ENCODE data around the gene ABCA7.

Gene ABCA7

DNA sequence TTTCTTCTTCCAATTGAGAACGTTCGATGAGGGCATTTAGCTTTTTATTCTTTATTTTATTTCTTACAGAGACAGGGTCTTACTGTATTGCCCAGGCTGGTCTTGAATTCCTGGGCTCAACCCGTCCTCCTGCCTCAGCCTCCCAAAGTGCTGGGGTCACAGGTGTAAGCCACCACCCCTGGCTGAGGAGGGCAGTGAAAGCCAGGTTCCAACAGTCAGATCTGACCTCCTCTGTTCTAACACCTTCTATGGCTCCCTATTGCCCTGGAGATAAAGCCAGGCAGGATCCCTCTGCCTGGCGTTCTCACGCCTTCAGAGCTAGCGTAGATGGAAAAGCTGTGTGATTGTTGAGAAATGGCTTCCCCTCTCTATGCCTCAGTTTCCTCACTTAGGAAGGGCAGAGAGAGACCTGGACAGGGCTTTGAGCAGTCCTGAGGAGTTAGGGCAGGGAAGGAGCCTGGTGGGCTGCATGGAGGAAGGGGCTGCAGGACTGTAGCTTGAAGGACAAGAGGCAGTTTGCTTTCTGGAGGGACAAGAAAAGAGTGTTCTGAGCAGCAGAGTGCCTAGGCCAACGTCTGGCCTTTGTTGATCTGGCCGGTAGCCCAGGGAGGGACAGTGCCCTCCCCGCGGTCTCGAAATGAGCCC lies 32.6 kb downstream of the ABCA7 start:
- no peak for DNase-seq (ENCODE audit: low read depth)

DNA sequence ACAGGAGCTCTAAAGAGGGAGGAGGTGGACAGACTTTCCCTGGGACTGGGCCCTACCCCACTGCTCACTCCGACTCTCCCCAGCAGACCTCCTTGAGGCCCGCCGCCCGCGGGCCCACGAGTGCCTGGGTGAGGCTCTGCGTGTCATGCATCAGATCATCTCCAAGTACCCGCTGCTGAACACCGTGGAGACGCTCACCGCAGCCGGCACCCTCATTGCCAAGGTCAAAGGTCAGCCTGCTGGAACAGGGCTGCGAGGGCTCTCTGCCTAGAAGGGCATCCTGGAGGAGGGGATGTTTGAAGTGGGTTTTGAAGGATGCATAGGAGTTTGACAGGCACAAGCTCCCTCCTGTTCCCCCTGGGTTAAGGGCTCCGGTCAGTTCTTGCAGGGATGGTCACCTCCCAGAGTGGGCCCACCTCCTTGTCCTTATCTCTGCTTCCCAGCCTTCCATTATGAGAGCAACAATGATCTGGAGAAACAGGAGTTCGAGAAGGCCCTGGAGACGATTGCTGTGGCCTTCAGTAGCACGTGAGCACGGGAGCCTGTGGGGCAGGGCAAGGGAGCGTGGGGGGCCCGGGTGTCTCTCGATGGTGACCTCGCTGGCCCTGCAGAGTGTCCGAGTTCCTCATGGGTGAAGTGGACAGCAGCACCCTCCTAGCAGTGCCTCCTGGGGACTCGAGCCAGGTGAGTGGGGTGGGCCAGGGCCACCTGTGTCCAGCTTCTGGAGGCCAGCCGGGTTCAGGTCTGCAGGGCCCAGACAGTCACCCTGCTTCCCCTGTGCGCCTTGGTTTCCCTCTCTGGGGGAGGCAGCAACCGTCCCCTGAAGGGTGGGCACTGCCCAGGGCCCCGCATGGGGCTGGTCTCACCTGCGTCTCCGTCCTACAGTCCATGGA lies 33.4 kb downstream of the ABCA7 start:
- DNase-seq (ENCODE audit: low read depth), result no peak

GRCh38 chr19:1073956-1074517 lies 34.1 kb downstream of the ABCA7 start:
- no peak for DNase-seq (ENCODE audit: low read depth)

DNA sequence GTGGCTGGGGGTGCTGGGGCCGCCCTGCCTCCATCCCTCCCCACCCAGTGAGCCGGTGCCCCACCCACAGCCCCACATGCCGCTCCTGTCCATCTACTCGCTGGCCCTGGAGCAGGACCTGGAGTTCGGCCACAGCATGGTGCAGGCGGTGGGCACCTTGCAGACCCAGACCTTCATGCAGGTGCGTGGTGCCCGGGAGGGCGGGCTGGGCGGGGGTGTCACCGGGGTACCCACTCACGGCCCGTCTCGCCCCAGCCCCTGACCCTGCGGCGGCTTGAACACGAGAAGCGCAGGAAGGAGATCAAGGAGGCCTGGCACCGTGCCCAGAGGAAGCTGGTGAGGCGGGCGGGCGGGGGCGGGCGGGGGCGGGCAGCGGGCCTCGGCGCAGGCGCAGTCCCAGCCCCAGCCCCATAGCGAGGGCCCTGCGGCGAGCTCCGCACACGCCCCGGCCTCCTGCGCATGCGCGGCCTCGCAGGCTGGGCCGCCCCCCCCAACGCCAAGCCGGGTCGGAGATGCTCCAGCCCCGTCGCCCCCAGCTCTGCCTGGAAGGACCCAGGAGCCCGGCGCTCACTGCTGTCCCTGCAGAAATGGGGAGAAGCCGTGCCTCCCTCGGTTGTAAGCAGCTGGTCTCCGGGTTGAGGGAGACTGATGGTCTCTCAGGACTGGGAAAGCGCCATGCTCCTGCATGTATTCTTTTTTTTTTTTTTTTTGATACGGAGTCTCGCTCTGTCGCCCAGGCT lies 34.8 kb downstream of the ABCA7 start:
- peak; percentile 68 for DNase-seq (ENCODE audit: low read depth)

DNA sequence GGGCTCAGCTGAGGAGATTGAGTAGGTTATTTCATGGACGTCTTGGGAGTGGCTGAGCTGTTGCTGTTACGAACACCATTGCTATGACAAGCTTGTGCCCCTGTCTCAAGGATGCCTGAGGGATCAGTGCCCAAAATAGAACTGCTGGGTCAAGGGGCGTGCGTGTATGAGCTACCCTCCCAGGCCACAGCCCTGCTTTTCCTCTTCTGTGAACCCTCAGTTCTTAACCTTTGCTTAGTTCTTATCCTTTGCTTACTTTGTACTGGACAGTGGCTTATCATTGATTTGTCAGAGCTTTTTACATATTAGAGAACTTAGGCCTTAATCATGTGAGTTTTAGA lies 36.1 kb downstream of the ABCA7 start:
- DNase-seq (ENCODE audit: low read depth), result no peak

- peak; percentile 61 for DNase-seq (ENCODE audit: low read depth)
These were observed 37.0 kb downstream of the ABCA7 start for GRCh38 chr19:1076951-1077350.

DNA sequence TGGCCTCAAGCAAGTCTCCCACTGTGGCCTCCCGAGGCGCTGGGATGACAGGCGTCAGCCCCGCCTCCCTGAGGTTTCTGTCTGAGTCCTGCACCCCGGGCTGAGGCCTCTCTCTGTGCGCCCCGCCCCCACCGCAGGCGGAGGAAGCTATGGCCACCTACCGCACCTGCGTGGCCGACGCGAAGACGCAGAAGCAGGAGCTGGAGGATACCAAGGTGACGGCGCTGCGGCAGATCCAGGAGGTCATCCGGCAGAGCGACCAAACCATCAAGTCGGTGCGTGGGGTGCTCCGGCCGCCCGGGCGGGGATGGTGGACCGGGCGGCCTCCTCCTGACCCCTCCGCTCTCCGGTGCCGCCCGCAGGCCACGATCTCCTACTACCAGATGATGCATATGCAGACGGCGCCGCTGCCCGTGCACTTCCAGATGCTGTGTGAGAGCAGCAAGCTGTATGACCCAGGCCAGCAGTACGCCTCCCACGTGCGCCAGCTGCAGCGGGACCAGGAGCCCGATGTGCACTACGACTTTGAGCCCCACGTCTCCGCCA lies 39.7 kb downstream of the ABCA7 start:
- no peak for DNase-seq (ENCODE audit: low read depth)

- no peak for DNase-seq (ENCODE audit: low read depth)
These were observed 40.7 kb downstream of the ABCA7 start for GRCh38 chr19:1080360-1081161.

GRCh38 chr19:1081301-1082164 lies 41.6 kb downstream of the ABCA7 start:
- DNase-seq (ENCODE audit: low read depth), result no peak

DNA sequence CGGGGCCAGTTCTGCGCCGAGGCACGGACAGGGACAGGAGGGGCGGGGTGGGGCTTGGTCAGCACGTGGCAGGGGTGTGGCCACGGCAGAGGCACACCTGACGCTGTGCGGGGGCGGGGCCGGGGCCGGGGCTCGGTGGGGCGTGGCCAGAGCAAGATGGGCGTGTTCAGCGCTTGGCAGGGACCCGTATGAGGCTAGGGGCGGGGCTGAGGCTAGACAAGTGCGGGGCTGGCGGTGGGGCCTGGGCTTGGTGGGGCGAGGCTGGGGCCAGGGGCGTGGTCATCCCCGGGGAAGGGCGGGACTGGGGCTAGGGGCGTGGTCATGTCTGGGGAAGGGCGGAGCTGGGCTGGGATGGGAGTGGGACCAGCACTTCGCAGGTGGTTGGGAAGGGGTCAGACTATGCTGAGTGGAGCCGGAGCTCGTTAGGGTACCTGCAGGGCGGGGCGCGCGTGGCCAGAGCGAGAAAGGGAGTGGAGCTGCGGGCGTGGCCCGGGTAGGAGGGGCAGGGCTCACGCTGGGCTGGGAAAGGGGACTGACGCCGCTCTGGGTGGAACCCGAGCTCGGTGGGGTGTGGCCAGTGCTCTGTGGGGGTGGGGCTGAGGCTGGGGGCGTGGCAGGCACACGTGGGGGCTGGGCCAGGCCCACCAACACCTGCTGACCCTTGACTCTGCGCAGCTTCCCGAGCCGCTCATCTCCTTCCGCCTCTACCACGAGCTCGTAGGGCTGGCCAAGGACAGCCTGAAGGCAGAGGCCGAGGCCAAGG lies 42.4 kb downstream of the ABCA7 start:
- DNase-seq (ENCODE audit: low read depth), result no peak

DNA sequence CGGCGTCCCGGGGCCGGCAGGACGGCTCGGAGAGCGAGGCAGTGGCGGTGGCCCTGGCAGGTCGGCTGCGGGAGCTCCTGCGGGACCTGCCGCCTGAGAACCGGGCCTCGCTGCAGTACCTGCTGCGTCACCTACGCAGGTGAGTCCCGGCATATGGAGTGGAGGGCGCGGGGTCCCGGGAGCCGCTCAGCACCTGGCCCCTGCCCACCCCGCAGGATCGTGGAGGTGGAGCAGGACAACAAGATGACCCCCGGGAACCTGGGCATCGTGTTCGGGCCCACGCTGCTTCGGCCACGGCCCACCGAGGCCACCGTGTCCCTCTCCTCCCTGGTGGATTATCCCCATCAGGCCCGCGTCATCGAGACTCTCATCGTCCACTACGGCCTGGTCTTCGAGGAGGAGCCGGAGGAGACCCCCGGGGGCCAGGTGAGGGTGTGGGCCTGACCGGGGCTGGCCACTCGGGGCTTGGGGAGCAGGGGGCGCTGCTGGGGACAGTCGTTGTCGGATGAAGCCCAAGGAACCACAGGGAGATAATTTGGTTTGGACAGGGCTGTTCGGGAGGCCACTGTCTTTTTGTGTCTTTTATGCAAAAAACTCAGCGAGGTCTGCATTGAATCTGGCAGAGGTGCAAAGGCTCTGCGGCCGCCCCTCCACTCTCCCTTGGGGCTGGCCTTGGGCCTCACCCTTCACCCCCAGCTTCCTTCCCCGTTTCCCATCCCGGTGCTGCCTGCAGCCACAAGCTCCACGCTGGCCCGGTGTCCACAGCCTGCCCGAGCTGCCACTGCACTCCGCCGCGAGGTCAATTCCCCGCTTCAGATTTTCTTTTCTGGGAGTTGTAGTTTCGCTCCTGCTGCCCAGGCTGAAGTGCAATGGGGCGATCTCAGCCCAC lies 43.3 kb downstream of the ABCA7 start:
- DNase-seq (ENCODE audit: low read depth), result no peak

DNA sequence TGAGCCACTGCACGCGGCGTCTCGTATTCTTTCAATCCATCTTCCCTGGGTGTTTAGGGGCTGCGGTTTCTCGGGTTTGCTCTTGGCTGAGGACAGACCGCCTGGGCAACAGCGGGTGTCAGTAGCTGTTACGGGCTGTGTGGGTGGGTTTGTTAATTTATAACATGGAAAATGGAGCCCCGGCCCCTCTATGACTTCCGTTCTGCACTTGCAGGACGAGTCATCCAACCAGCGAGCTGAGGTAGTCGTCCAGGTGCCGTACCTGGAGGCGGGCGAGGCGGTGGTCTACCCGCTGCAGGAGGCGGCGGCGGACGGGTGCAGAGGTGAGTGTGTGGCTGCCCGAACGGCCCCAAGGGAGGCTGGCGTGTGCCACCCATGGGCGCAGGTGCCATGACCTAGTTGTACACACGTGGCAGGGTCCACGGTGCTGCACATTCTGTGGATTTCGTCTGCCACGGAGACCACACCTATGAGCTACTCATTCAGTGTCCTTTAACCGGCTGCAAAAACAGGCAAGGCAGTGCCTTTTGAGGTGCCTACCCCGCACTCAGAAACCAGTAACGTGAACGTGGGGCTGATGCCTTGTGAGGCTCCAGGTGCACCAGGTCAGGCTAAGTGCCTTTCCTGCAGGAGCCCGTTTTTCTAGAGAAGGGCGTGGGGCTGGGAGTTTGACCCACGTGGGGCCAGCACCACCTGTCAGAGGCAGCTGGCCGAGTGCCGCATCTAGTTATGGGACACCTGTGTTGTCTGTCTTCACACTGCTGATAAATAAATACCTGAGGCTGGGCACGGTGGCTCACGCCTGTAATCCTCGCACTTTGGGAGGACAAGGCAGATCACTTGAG lies 44.3 kb downstream of the ABCA7 start:
- no peak for DNase-seq (ENCODE audit: low read depth)

DNA sequence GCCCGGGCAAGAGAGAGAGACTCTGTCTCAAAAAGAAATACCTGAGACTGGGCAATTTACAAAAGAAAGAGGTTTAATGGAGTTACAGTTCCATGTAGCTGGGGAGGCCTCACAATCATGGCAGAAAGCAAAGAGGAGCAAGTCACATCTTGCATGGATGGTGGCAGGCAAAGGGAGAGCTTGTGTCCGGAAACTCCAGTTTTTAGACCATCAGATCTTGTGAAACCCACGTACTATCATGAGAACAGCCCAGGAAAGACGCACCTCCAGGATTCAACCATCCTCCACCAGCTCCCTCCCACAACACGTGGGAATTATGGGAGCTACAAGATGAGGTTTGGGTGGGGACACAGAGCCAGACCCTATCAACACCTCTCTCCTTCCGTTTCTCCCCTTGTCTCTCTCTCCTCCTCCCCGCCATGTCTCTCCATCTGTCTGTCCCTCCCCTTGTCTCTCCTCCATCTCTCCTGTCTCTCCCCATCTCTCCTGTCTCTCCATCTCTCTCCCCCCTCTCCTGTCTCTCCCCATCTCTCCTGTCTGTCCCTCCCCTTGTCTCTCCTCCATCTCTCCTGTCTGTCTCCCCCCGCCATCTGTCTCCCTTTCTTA lies 45.2 kb downstream of the ABCA7 start:
- DNase-seq (ENCODE audit: low read depth), result no peak

- no peak for DNase-seq (ENCODE audit: low read depth)
These were observed 46.0 kb downstream of the ABCA7 start for GRCh38 chr19:1085676-1086442.

- no peak for DNase-seq (ENCODE audit: low read depth)
These were observed 46.7 kb downstream of the ABCA7 start for GRCh38 chr19:1086613-1087012.

DNA sequence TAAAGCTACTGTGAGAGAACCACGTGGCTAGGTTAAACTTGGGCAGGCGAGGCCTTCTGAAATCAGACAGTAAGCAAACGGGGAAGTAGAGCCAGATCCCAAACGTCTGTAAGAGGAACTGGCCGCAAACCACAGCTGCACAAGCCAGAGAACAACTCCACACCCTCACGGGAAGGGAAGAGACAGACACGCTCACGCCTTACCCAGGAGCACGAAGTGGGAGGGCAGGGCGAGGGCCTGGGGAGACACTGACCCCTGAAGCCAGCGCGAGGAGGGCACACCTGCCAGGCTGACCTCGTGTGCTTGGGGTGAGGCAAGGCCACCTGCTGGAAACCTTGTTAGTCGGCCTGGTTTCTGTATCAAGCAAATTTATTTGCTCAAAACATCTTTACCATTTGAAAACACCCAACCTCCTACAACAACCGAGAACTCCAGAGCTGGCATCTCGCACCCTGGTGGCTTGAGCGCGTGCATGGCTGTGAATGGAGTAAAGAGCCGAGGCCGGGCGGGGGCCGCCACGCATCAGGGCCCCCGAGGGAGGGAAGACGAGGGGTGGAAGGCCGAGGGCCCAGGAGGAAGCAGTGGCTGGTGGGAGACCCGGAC lies 48.0 kb downstream of the ABCA7 start:
- DNase-seq (ENCODE audit: low read depth), result no peak
